CD4-positive, CD25-positive, alpha-beta regulatory T cell (primary cell): ENCODE results near the gene IL7R. TPM values are rescaled to one million over a fixed set of nuclear protein-coding genes. Genes with fewer than 3 reads are reported as not detected.

Experiments used
- ATAC-seq, 2 donors: fragments of 150-1000 bp; cut with Tn5 transposase; one replicate each; pipeline ENCODE4 v1.10.0; 2021; ENCODE audit warnings: low read depth in 2 of 2, moderate number of reproducible peaks in 2 of 2, moderate library complexity in 1 of 2
- DNase-seq, 3 donors: peaks; one replicate each; pipeline versions ENCODE4 v3.0.0 to v3.0.0-alpha.2; 2012 to 2022; ENCODE audit warnings: mixed read lengths in 1 of 3
- H3K27ac ChIP-seq: one replicate; pipeline ENCODE4 v1.7.0; 2013; ENCODE audit warnings: mild to moderate bottlenecking, low read length; ENCODE audit not compliant: insufficient read depth, poor library complexity, severe bottlenecking
- H3K27me3 ChIP-seq: one replicate; pipeline ENCODE4 v1.7.0; 2013; ENCODE audit warnings: low read length; ENCODE audit not compliant: control insufficient read depth, insufficient read depth
- H3K36me3 ChIP-seq: one replicate; pipeline ENCODE4 v1.7.0; 2013; ENCODE audit warnings: mild to moderate bottlenecking, low read length, moderate library complexity; ENCODE audit not compliant: control insufficient read depth, insufficient read depth
- H3K4me1 ChIP-seq: 2 replicates; pipeline ENCODE4 v1.7.0; 2013; ENCODE audit warnings: mild to moderate bottlenecking, low read length; ENCODE audit not compliant: insufficient read depth, control insufficient read depth, poor library complexity, severe bottlenecking
- H3K4me3 ChIP-seq: one replicate; pipeline ENCODE4 v1.7.0; 2013; ENCODE audit warnings: low read depth, mild to moderate bottlenecking, low read length, moderate library complexity
- H3K9me3 ChIP-seq, 2 experiments: 1 replicate in 1 of 2; 2 replicates in 1 of 2; pipeline ENCODE4 v1.7.0; 2013; ENCODE audit warnings: low read length in 2 of 2, mild to moderate bottlenecking in 1 of 2, moderate library complexity in 1 of 2; ENCODE audit not compliant: control insufficient read depth in 2 of 2
- H3K27ac Mint-ChIP-seq, 3 donors: one replicate each; pipeline ENCODE4 v1.8.0; 2020 to 2022; ENCODE audit warnings: mild to moderate bottlenecking in 3 of 3, mixed read lengths in 3 of 3, moderate library complexity in 2 of 3
- H3K27me3 Mint-ChIP-seq: one replicate; pipeline ENCODE4 v1.8.0; 2022; ENCODE audit warnings: mild to moderate bottlenecking, mixed read lengths
- H3K36me3 Mint-ChIP-seq: one replicate; pipeline ENCODE4 v1.8.0; 2020; ENCODE audit warnings: mixed read lengths
- H3K4me1 Mint-ChIP-seq, 4 donors: one replicate each; pipeline ENCODE4 v1.8.0; 2020 to 2022; ENCODE audit warnings: mixed read lengths in 4 of 4, mild to moderate bottlenecking in 1 of 4
- H3K4me3 Mint-ChIP-seq, 4 donors: one replicate each; pipeline ENCODE4 v1.8.0; 2020 to 2022; ENCODE audit warnings: mild to moderate bottlenecking in 4 of 4, mixed read lengths in 4 of 4, moderate library complexity in 3 of 4
- H3K9me3 Mint-ChIP-seq, 7 donors: one replicate each; pipeline ENCODE4 v1.8.0; 2020 to 2022; ENCODE audit warnings: mixed read lengths in 7 of 7, mild to moderate bottlenecking in 3 of 7, moderate library complexity in 2 of 7
- polyA plus RNA-seq, 4 donors: library from polyadenylated mRNA; unstranded; fragments of 300-500 nt; fragmentation: Illumina TruSeq; gene quantifications; one replicate each; pipeline ENCODE4 v1.2.3, GENCODE V29; 2021
- total RNA-seq: library from RNA; stranded (reverse); gene quantifications from one replicate; pipeline ENCODE4 v1.2.3, GENCODE V29; 2022

Gene IL7R
- total and polyA plus RNA-seq, 5 donors from 2014 or later = 110 to 394 (median 295) TPM

DNA sequence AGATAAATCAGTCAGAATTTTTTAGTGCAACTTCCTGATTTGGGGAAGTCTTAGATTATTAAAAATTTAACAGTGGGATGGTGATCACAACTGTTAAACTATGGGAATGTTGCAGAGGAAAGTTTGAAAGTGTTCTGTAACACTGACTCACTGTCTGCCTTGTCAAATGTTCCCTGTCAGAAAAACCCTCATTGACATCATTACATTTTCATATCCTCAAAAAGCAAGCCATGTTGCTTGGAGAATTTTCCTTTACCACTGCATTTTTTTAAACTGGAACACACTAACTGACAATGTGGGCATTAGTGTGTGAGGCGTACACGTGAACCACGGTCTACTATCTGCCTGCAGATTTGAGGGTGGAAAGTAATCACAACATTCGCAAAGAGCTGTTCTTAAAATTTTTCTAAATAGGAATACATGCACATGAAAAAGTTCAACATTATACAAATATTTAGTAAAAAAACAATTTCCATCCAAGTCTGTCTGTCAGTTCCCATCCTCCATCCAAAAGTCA lies 28.6 kb upstream of the IL7R start:
- Histone ChIP-seq H3K9me3 (no peaks in the 10 kb centered on the region), H3K36me3 (no peaks in the 10 kb centered on the region), H3K27ac (no peak overlapping the region), H3K4me3 (no peak overlapping the region), H3K27me3 (no peaks in the 10 kb centered on the region), H3K4me1 (peaks cover 6% of the 10 kb centered on the region)
- H3K4me3 Mint-ChIP-seq = no peak overlapping the region
- peaks cover 22 to 82% (median 31%) of the 10 kb centered on the region in 4 donors for H3K4me1 Mint-ChIP-seq
- no peak for ATAC-seq
- peak overlapping the region in 1 of 3 donors; percentile 48 for H3K27ac Mint-ChIP-seq
- no peaks in the 10 kb centered on the region for H3K36me3 Mint-ChIP-seq
- DNase-seq = no peak
- peaks cover 10% of the 10 kb centered on the region for H3K27me3 Mint-ChIP-seq
- H3K9me3 Mint-ChIP-seq = peaks cover 0 to 2% (median 0%) of the 10 kb centered on the region in 7 donors

DNA sequence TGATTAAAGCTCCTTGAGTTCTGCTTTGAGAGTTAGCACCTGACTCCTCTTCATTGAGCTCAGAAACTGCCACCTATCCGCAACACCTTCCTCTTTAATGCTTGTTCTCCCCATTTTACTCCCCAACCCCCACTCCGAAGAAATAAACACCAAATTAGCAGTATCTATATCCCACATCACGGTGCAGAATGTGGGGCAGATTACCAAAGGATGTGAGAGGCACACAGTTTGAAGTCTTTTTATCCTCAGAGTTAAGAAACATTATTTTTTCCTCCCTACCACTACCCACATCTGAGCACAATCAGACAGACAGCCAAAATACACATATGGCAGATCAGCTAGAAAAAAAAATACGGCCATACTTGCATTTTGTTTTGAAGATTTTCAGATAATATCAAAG lies 26.1 kb upstream of the IL7R start:
- peak overlapping the region; percentile 66 for H3K4me3 ChIP-seq
- peaks cover 5% of the 10 kb centered on the region for H3K36me3 Mint-ChIP-seq
- H3K27ac Mint-ChIP-seq = peak overlapping the region; percentile 70 to 87 (median 81)
- ATAC-seq (peak; percentile 37 to 62), DNase-seq (peak in 1 of 3 donors; percentile 47)
- H3K9me3 Mint-ChIP-seq = peaks cover 0 to 3% (median 0%) of the 10 kb centered on the region in 7 donors
- no peaks in the 10 kb centered on the region for H3K27me3 ChIP-seq
- peaks cover 6% of the 10 kb centered on the region for H3K4me1 ChIP-seq
- H3K36me3 ChIP-seq = no peaks in the 10 kb centered on the region
- peaks cover 26 to 80% (median 36%) of the 10 kb centered on the region in 4 donors for H3K4me1 Mint-ChIP-seq
- H3K27me3 Mint-ChIP-seq = peaks cover 15% of the 10 kb centered on the region
- no peaks in the 10 kb centered on the region for H3K9me3 ChIP-seq
- H3K4me3 Mint-ChIP-seq = peak overlapping the region; percentile 16 to 75 (median 53)
- H3K27ac ChIP-seq = peak overlapping the region; percentile 49

DNA sequence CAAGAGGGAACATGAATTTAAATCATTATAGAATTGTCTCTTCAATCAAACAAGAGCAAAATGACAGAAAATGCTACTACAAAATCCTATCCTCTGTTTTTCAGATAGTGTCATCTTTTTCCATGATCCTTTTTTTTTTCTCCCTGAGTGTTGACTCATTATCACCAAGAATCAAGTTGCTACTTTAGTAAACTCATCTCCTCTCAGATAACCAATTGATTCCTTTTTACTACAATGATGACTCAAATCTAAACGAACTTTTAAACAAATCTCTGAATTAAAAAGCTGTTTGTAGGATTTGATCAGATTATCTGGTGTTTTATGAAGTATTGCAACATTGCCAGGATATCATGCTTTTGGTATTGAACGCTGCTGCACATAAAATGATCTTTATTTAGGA lies 23.9 kb upstream of the IL7R start:
- peaks cover 6% of the 10 kb centered on the region for H3K36me3 Mint-ChIP-seq

DNA sequence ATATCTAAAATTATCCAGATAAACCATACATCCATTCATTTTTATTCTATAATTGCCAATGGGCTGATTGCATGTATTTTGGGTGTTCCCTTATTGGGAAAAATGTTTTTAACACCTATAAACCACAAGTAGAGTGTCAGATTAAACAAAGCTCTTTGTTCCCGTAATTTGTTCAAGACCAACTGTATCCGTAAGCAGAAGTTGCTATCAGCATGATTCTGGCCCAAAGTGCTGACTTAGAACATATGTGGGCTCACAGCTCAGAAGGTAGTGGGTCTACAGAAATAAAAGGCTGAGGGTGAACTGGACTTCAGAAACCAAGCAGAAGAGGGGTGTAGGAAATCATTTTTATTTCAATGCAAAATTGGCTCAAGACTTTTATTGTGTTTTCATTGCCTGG lies 23.5 kb upstream of the IL7R start:
- no peak overlapping the region for H3K27ac ChIP-seq
- H3K4me1 Mint-ChIP-seq = peaks cover 26 to 79% (median 46%) of the 10 kb centered on the region in 4 donors
- DNase-seq = no peak
- H3K27me3 ChIP-seq = peaks cover 3% of the 10 kb centered on the region
- H3K27me3 Mint-ChIP-seq = peaks cover 10% of the 10 kb centered on the region
- H3K36me3 Mint-ChIP-seq = peaks cover 6% of the 10 kb centered on the region
- no peaks in the 10 kb centered on the region for H3K36me3 ChIP-seq
- H3K4me1 ChIP-seq = peaks cover 9% of the 10 kb centered on the region
- no peak overlapping the region for H3K4me3 ChIP-seq
- no peak for ATAC-seq
- H3K9me3 ChIP-seq = no peaks in the 10 kb centered on the region
- peak overlapping the region in 2 of 3 donors; percentile 21 to 23 for H3K27ac Mint-ChIP-seq
- H3K4me3 Mint-ChIP-seq = no peak overlapping the region
- H3K9me3 Mint-ChIP-seq = peaks cover 0 to 3% (median 0%) of the 10 kb centered on the region in 7 donors

More for the DNA sequence above, 23.9 kb upstream of the IL7R start:
- Mint-ChIP-seq H3K9me3 (peaks cover 0 to 3% (median 0%) of the 10 kb centered on the region in 7 donors), H3K27me3 (peaks cover 10% of the 10 kb centered on the region), H3K4me3 (no peak overlapping the region), H3K27ac (peak overlapping the region in 1 of 3 donors; percentile 34), H3K4me1 (peaks cover 26 to 82% (median 44%) of the 10 kb centered on the region in 4 donors)
- DNase-seq (no peak), ATAC-seq (no peak)
- Histone ChIP-seq H3K36me3 (no peaks in the 10 kb centered on the region), H3K9me3 (no peaks in the 10 kb centered on the region), H3K27ac (no peak overlapping the region), H3K4me1 (peaks cover 9% of the 10 kb centered on the region), H3K27me3 (peaks cover 3% of the 10 kb centered on the region), H3K4me3 (no peak overlapping the region)

DNA sequence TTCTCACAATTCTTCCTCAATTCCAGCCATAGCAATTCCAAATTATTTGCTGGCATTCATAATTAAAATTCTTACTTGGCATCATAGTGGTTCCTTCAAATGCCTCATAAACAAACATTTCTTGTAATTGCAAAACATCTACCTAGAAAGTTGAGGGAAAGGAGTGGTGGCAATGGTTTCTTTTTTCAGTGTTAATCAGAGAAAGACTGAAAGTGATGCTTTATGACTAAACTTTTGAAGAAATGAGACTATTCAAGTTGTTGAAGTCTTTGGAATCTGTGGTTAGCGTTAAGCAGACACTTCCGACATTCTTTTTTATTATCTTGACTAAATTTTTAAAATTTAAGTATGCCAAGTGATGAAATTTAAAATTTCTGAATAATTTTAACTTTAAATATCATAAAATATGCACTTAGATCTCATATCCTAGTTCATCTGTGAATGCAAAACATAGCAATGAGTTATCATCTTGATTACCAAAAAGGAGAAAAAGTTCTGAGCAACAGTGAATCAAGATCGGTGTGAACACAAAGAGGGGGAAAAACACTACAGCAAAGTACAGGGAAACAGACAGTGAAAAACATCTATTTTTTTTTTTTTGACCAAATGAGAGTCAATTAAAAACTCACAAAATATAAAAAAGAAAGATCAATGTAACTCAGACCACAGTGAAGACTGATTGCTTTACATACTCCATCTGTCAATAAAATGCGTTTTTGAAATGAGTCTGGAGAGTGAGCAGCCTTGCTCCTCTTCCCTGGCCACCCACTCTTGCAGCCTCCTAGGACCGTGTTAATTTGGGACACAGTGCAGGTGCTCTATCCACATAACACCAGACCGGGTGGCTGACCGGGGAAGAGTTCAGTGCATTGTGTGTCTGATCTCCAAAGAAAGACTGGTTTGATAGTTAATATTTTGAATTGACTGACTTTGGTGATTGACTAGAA lies 20.6 kb upstream of the IL7R start:
- ATAC-seq (peak; percentile 22 to 50), DNase-seq (peak in 1 of 3 donors; percentile 44)
- Mint-ChIP-seq H3K4me3 (peak overlapping the region in 2 of 4 donors; percentile 37 to 42), H3K4me1 (peaks cover 19 to 76% (median 44%) of the 10 kb centered on the region in 4 donors), H3K36me3 (peaks cover 6% of the 10 kb centered on the region), H3K9me3 (peaks cover 0 to 3% (median 0%) of the 10 kb centered on the region in 7 donors), H3K27me3 (peaks cover 10% of the 10 kb centered on the region), H3K27ac (peak overlapping the region; percentile 42 to 97 (median 82))
- peaks cover 3% of the 10 kb centered on the region for H3K27me3 ChIP-seq
- H3K4me3 ChIP-seq = peak overlapping the region; percentile 33
- no peaks in the 10 kb centered on the region for H3K36me3 ChIP-seq
- no peak overlapping the region for H3K27ac ChIP-seq
- peaks cover 9% of the 10 kb centered on the region for H3K4me1 ChIP-seq
- H3K9me3 ChIP-seq = no peaks in the 10 kb centered on the region

DNA sequence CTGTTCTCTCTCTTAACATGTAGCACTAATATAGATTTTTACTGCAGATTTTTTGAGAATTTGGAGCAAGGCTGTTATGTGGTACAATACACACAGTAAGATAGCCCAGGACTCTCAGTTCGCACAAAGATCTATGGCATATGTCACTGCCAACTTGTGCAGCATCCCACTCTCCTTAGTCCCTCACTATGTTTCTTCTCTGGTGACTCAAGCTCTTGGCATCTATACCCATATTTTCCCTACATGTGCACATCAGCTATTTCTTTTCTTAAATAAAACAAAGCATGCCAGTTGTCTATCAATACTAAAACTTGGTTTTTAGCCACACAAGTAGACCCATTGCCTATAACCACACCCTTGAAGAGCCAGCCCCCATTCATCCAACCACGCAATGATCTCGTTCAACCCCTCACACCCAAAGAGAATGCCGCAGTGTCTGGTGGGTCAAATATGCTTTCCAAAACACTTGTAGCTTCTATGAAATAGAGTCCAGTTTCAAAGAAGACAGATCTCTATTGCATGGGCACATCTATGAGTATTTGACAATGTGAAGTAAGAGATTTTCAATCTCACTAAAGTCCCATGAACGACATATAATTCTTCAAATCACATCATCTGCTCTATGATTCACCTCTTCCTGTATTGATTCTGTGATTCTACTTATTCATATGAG lies 18.2 kb upstream of the IL7R start:
- H3K36me3 Mint-ChIP-seq = peaks cover 9% of the 10 kb centered on the region
- DNase-seq = no peak
- H3K4me1 Mint-ChIP-seq = peaks cover 7 to 60% (median 36%) of the 10 kb centered on the region in 4 donors

DNA sequence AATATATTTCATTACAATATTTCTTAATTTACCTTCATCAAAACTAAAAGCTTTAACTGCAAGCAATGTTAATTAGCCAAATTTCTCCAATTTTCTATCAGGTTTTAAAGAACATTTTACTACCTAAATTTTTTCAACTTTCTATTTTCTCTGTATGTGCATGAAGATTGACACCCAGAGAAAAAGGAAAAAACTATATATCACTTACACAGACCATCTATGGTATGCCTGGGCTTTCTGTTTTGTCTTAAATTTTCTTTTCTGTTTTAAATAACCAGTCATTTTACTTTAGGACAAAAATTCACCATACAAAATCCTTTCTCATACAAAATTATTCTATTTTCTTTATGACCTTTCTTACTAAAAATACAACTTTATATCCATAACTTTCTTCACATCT lies 13.8 kb upstream of the IL7R start:
- Mint-ChIP-seq H3K27ac (no peak overlapping the region), H3K36me3 (peaks cover 20% of the 10 kb centered on the region), H3K4me1 (peaks cover 0 to 28% (median 13%) of the 10 kb centered on the region in 4 donors), H3K27me3 (peaks cover 4% of the 10 kb centered on the region), H3K9me3 (peaks cover 0 to 30% (median 4%) of the 10 kb centered on the region in 7 donors), H3K4me3 (no peak overlapping the region)
- no peak overlapping the region for H3K27ac ChIP-seq
- ATAC-seq (no peak), DNase-seq (no peak)
- no peak overlapping the region for H3K4me3 ChIP-seq
- H3K27me3 ChIP-seq = no peaks in the 10 kb centered on the region
- no peaks in the 10 kb centered on the region for H3K4me1 ChIP-seq
- H3K36me3 ChIP-seq = no peaks in the 10 kb centered on the region
- H3K9me3 ChIP-seq = peaks cover 14 to 39% of the 10 kb centered on the region in 2 experiments

More for the DNA sequence above, 18.2 kb upstream of the IL7R start:
- peaks cover 0 to 6% (median 1%) of the 10 kb centered on the region in 7 donors for H3K9me3 Mint-ChIP-seq
- no peak for ATAC-seq
- peaks cover 5% of the 10 kb centered on the region for H3K27me3 Mint-ChIP-seq
- peak overlapping the region in 2 of 3 donors; percentile 0 to 65 for H3K27ac Mint-ChIP-seq
- Histone ChIP-seq H3K27me3 (peaks cover 3% of the 10 kb centered on the region), H3K36me3 (no peaks in the 10 kb centered on the region), H3K27ac (no peak overlapping the region), H3K9me3 (peaks cover 1 to 3% of the 10 kb centered on the region in 2 experiments), H3K4me1 (peaks cover 9% of the 10 kb centered on the region), H3K4me3 (no peak overlapping the region)
- no peak overlapping the region for H3K4me3 Mint-ChIP-seq
